ENCODE results near the gene MX1. TPM values are rescaled to one million over a fixed set of nuclear protein-coding genes. Genes with fewer than 3 reads are reported as not detected.

Gene MX1
- total RNA-seq, 4 donors from 2014 or later = 20.2 to 40.3 (median 31.5) TPM

DNA sequence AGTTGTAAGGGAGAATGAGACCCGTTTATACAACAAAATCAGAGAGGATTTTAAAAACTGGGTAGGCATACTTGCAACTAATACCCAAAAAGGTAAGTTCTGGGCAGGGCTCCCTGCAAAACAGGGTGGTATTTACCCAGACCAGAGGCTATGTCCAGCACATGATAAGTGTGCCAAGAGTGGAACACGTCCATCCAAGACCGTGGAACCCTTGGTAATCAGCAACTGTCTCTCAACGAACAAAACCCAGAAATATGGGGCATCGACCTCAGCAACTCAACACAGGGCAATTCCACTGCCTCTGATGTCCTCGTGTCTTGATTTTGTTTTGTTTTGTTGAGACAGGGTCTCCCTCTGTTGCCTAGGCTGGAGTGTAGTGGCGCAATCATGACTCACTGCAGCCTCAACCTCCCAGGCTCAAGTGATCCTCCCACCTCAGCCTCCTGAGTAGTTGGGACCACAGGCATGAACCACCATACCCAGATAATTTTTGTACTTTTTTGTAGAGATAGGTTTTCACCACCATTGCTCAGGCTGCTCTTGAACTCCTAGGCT lies 26.7 kb upstream of the MX1 start:
- TF ChIP-seq POLR2A (IDR thresholded peaks at IDR 0.05) (no peak), EP300 (IDR thresholded peaks at IDR 0.05) (no peak), POLR2AphosphoS5 (IDR thresholded peaks at IDR 0.05) (no peak), CTCF (IDR thresholded peaks at IDR 0.05) (no peak)
- Histone ChIP-seq H3K27ac (no peak overlapping the region), H3K27me3 (peaks cover 8% of the 10 kb centered on the region), H3K36me3 (peaks cover 0 to 91% of the 10 kb centered on the region in 2 donors), H3K4me1 (no peaks in the 10 kb centered on the region), H3K4me3 (no peak overlapping the region), H3K9me3 (no peaks in the 10 kb centered on the region)
- 85 to 91% methylated on average over 6 to 7 of the region's 7 CpGs for WGBS, 2 donors (ENCODE audit: low coverage in 1 of 2)
- no peak for ATAC-seq

DNA sequence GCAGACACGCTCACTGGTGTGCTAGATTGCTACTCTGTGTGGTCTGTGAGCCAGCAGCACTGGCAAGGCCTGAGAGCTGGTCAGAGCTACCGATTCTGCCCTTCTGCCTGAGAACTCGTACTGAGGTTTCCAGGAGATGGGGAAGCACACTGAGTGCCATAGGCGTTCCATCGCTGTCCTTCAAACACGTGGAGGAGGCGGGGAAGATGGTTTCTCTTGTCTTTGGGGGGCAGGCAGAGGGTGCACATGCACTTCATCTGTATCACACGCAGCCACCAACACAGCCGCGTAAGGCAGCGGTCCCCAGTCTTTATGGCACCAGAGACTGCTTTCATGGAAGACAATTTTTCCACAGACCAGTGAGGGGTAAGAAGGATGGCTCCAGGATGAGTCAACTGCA lies 23.8 kb upstream of the MX1 start:
- H3K27ac ChIP-seq = no peak overlapping the region
- no peak for TF ChIP-seq EP300 (IDR thresholded peaks at IDR 0.05)
- TF ChIP-seq POLR2A (IDR thresholded peaks at IDR 0.05) = no peak
- TF ChIP-seq POLR2AphosphoS5 (IDR thresholded peaks at IDR 0.05) = no peak
- TF ChIP-seq CTCF (IDR thresholded peaks at IDR 0.05) = no peak
- peaks cover 9% of the 10 kb centered on the region for H3K27me3 ChIP-seq
- no peaks in the 10 kb centered on the region for H3K9me3 ChIP-seq
- WGBS, 2 donors (ENCODE audit: low coverage in 1 of 2) = 94% methylated on average over 7 of the region's 11 CpGs; no CpG with 5 or more reads in 1 of the 2 donors
- no peak for ATAC-seq
- H3K36me3 ChIP-seq = peaks cover 0 to 92% of the 10 kb centered on the region in 2 donors
- no peak overlapping the region for H3K4me3 ChIP-seq
- H3K4me1 ChIP-seq = no peaks in the 10 kb centered on the region

DNA sequence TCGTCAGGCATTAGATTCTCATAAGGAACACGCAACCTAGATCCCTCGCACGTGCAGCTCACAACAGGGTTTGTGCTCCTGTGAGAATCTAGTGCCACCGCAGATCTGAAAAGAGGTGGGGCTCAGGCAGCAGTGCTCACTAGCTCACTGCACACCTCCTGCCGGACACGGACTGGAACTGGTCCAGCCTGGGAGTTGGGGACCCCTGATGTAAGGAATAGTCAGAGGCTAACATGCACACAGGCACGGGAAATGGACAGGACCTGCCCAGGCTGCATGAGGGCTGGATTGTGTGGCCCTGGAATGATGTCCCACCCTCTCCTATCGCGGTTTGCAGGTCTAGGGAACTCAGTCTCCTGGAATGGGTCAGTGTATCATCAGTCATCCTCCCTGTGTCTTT lies 23.2 kb upstream of the MX1 start:
- H3K27me3 ChIP-seq = peaks cover 15% of the 10 kb centered on the region
- no peaks in the 10 kb centered on the region for H3K9me3 ChIP-seq
- peaks cover 0 to 92% of the 10 kb centered on the region in 2 donors for H3K36me3 ChIP-seq
- ATAC-seq = no peak
- 67 to 100% methylated on average over 2 to 6 of the region's 10 CpGs for WGBS, 2 donors (ENCODE audit: low coverage in 1 of 2)
- H3K4me3 ChIP-seq = no peak overlapping the region
- TF ChIP-seq POLR2AphosphoS5 (IDR thresholded peaks at IDR 0.05) = no peak
- no peak for TF ChIP-seq POLR2A (IDR thresholded peaks at IDR 0.05)
- no peak for TF ChIP-seq CTCF (IDR thresholded peaks at IDR 0.05)
- no peak for TF ChIP-seq EP300 (IDR thresholded peaks at IDR 0.05)
- no peaks in the 10 kb centered on the region for H3K4me1 ChIP-seq
- H3K27ac ChIP-seq = no peak overlapping the region

DNA sequence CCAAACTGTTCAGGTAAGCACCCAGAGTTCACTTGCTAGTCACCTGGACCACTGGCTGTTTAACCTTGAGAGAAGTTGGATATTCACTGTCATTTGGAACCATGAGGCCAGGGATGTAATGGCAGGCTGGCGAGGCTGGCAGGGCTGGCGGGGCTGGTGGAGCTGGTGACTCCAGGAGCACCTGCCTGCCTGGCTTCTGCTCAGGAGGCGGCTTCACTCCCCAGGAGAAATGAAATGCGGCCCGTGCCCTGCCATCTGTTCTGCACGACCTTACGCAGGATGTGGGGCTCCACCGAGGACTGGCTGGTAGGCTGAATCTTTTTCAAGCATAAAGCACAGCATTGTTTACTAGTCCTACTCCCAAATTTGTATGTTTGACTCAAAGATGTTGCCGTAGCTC lies 22.7 kb upstream of the MX1 start:
- Histone ChIP-seq H3K27me3 (peaks cover 18% of the 10 kb centered on the region), H3K27ac (no peak overlapping the region), H3K36me3 (peaks cover 0 to 92% of the 10 kb centered on the region in 2 donors), H3K4me3 (no peak overlapping the region), H3K4me1 (no peaks in the 10 kb centered on the region), H3K9me3 (no peaks in the 10 kb centered on the region)
- WGBS, 2 donors (ENCODE audit: low coverage in 1 of 2) = 58 to 100% methylated on average over 1 to 2 of the region's 9 CpGs
- TF ChIP-seq POLR2A (IDR thresholded peaks at IDR 0.05) = no peak
- no peak for ATAC-seq

DNA sequence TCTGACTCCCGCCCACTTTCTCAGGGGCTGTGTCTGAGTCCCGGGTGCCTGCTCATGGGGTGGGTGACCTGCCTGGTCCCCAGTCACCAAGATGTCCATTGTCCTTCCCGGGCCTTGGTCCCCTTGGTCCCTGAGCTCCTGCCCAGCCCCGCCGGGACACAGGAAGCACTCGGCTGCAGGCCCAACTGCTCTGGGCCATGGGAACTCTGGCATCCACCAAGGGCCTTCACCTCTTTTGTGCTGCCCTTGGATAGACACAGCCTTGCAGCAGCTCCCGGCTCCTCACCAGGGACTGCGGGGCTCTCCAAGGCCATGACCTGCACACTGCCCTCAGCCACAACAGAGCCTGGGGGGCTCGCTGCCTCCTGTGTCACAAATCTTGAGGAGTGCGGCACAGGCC lies 22.1 kb upstream of the MX1 start:
- TF ChIP-seq CTCF (IDR thresholded peaks at IDR 0.05) (no peak), POLR2A (IDR thresholded peaks at IDR 0.05) (no peak), POLR2AphosphoS5 (IDR thresholded peaks at IDR 0.05) (no peak), EP300 (IDR thresholded peaks at IDR 0.05) (no peak)
- Histone ChIP-seq H3K27me3 (peaks cover 18% of the 10 kb centered on the region), H3K4me3 (no peak overlapping the region), H3K4me1 (no peaks in the 10 kb centered on the region), H3K27ac (no peak overlapping the region), H3K36me3 (peaks cover 0 to 92% of the 10 kb centered on the region in 2 donors), H3K9me3 (no peaks in the 10 kb centered on the region)
- ATAC-seq = no peak
- WGBS, 2 donors (ENCODE audit: low coverage in 1 of 2) = no CpG with 5 or more reads among the region's 10 CpGs
